Left ventricle myocardium inferior (tissue), 1 donor: ENCODE data around the gene FAM13B. TPM values are rescaled to one million over a fixed set of nuclear protein-coding genes. Genes with fewer than 3 reads are reported as not detected.
A peak's percentile ranks its signal among the peaks of the same experiment; 100 is the strongest.

Experiments
- DNase-seq: peaks from one replicate; pipeline ENCODE4 v3.0.0-alpha.2; 2020
- H3K27ac ChIP-seq: fragments of 200-600 bp; replicated peaks from 2 replicates; pipeline ENCODE4 v1.8.0; 2021
- H3K27me3 ChIP-seq: fragments of 200-600 bp; 2 replicates; pipeline ENCODE4 v1.8.0; 2021; ENCODE audit warnings: low read depth
- H3K36me3 ChIP-seq: fragments of 200-600 bp; 2 replicates; pipeline ENCODE4 v1.8.0; 2021
- H3K4me1 ChIP-seq: fragments of 200-600 bp; 2 replicates; pipeline ENCODE4 v1.8.0; 2021
- H3K4me3 ChIP-seq: fragments of 200-600 bp; 2 replicates; pipeline ENCODE4 v1.8.0; 2021; ENCODE audit warnings: mild to moderate bottlenecking, moderate library complexity
- H3K9me3 ChIP-seq: fragments of 200-600 bp; replicated peaks from 2 replicates; pipeline ENCODE4 v1.8.0; 2021
- intact Hi-C: fragments of 100-400 bp; cut with micrococcal nuclease; formaldehyde crosslinking; loops from one replicate; pipeline ENCODE4 v1.11.0; 2022
- total RNA-seq: library from RNA; stranded (reverse); fragmentation: NEBNext Ultra II Directional; extraction: Animal tissue kit (Norgen Biotek cat#: 25700); gene quantifications from one replicate; pipeline ENCODE4 v1.2.1, GENCODE V29; 2021
- TF ChIP-seq, protein P1 (sequence below): fragments of 200-600 bp; IDR thresholded peaks from 2 replicates; pipeline ENCODE4 v1.8.0; 2021; ENCODE audit warnings: antibody characterized with exemption, mild to moderate bottlenecking, borderline replicate concordance
- donor health status: DM: no; HTN: yes; CAD: no; lungs with severe emphysema.

FAM13B gene
- total RNA-seq, 1 donor from 2014 or later, result 22.1 TPM

DNA sequence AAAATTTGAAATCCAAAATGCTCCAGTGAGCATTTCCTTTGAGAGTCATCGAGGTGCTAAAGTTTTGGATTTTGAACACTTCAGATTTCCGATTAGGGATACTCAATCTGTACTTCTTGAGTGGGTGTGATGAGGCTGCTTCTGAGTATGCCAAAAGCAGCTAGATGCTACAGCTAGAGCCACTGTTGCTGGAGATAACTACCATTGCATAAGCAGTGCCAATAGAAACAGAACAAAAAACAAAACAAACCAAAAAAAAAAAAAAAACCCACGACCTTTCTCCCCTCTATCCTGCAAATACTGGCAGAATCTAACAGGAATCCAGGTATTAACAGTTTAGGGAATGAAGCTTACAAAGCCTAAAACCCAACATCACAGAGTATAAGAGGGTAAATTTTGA is 100.1 kb downstream of the FAM13B start:
- H3K9me3 ChIP-seq, result no peaks in the 10 kb centered on the region
- TF ChIP-seq, protein P1, sequence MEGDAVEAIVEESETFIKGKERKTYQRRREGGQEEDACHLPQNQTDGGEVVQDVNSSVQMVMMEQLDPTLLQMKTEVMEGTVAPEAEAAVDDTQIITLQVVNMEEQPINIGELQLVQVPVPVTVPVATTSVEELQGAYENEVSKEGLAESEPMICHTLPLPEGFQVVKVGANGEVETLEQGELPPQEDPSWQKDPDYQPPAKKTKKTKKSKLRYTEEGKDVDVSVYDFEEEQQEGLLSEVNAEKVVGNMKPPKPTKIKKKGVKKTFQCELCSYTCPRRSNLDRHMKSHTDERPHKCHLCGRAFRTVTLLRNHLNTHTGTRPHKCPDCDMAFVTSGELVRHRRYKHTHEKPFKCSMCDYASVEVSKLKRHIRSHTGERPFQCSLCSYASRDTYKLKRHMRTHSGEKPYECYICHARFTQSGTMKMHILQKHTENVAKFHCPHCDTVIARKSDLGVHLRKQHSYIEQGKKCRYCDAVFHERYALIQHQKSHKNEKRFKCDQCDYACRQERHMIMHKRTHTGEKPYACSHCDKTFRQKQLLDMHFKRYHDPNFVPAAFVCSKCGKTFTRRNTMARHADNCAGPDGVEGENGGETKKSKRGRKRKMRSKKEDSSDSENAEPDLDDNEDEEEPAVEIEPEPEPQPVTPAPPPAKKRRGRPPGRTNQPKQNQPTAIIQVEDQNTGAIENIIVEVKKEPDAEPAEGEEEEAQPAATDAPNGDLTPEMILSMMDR, result no peak
- intact Hi-C loops, result no loop called here
- no peak overlapping the region for H3K4me3 ChIP-seq
- peaks cover 30% of the 10 kb centered on the region for H3K4me1 ChIP-seq
- no peak for DNase-seq
- H3K27me3 ChIP-seq, result no peaks in the 10 kb centered on the region
- peaks cover 26% of the 10 kb centered on the region for H3K36me3 ChIP-seq
- peak overlapping the region; percentile 61 for H3K27ac ChIP-seq

DNA sequence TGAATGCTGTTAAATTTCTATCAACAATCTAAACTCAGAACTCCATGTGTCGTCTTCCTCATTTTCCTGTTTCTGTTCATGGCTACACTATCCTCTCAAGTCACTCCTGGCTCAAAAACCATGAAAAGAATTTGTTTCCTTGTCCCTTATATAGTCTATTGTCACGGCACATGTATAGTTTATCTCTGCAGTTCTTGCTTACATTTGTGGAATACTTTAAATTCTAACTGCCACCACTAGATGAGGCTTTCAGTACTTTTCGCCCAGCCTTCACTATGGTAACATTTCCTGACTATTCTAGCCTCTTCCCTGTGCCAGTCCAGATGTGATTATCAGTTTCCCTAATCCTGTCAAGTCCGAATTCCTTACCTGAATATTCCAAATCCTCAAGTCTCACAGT is 109.0 kb downstream of the FAM13B start:
- no peak for DNase-seq
- Histone ChIP-seq H3K27me3 (no peaks in the 10 kb centered on the region), H3K4me1 (peaks cover 9% of the 10 kb centered on the region), H3K4me3 (no peak overlapping the region), H3K9me3 (no peaks in the 10 kb centered on the region), H3K36me3 (peaks cover 6% of the 10 kb centered on the region), H3K27ac (no peak overlapping the region)
- TF ChIP-seq, protein P1, result no peak
- intact Hi-C loops, result no loop called here

DNA sequence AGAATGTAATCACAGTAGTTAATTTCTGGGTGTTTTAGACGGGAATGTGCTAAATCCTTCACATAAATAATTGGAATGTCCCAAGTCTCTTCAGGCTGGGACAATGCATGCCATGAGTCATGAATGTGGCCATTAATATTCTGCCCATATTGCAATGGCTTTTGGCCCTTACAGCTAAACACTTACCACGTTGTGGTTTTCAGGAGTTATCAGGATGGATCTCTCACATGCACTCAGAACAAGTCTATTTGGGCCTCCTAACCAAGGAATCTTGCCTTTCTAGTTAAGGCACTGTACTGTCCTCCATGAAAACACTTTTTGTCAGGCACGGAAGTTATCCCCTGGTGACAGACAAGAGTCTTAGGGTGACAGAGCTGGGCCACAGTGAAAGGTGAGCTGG is 110.9 kb downstream of the FAM13B start:
- no peak for DNase-seq
- no peak overlapping the region for H3K27ac ChIP-seq
- H3K36me3 ChIP-seq, result no peaks in the 10 kb centered on the region
- no peaks in the 10 kb centered on the region for H3K27me3 ChIP-seq
- intact Hi-C loops, result no loop called here
- TF ChIP-seq, protein P1, result no peak
- H3K4me1 ChIP-seq, result peaks cover 9% of the 10 kb centered on the region
- no peak overlapping the region for H3K4me3 ChIP-seq
- no peaks in the 10 kb centered on the region for H3K9me3 ChIP-seq

DNA sequence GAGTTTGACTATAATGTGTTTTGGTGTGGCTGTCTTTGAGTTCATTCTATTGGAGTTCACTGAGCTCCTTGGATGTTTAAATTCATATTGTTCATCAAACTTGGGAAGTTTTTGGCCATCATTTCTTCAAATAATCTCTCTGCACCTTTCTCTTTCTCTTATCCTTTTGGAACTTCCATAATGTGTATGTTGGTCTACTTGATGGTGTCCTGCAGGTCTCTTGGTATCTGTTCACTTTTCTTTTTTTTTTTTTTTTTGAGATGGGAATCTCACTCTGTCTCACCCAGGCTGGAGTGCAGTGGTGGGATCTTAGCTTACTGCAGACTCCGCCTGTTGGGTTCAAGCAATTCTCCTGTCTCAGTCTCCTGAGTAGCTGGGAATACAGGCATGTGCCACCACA is 116.0 kb downstream of the FAM13B start:
- H3K9me3 ChIP-seq, result peaks cover 11% of the 10 kb centered on the region
- H3K4me3 ChIP-seq, result no peak overlapping the region
- intact Hi-C loops, result no loop called here
- H3K36me3 ChIP-seq, result no peaks in the 10 kb centered on the region
- TF ChIP-seq, protein P1, result no peak
- H3K27me3 ChIP-seq, result no peaks in the 10 kb centered on the region
- no peaks in the 10 kb centered on the region for H3K4me1 ChIP-seq
- DNase-seq, result no peak
- no peak overlapping the region for H3K27ac ChIP-seq

DNA sequence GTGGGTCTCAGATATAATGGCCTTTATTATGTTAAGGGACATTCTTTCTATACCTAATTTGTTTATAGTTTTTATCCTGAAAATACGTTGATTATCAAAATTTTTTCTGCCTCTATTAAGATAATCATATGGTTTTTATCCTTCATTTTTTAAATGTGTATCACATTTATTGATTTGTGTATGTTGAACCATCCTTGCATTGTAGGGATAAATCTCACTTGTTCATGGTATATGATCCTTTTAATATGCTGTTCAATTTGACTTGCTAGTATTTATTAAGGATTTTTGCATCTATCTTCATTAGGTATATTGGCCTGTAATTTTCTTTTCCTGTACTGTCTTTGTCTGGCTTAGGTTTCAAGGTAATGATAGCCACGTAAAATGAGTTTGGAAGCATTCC is 118.1 kb downstream of the FAM13B start:
- intact Hi-C loops, result no loop called here
- Histone ChIP-seq H3K27me3 (no peaks in the 10 kb centered on the region), H3K4me3 (no peak overlapping the region), H3K4me1 (no peaks in the 10 kb centered on the region), H3K27ac (no peak overlapping the region), H3K9me3 (peaks cover 11% of the 10 kb centered on the region), H3K36me3 (no peaks in the 10 kb centered on the region)
- no peak for DNase-seq
- TF ChIP-seq, protein P1, result no peak
